IMR-90 (cell line): ENCODE results near the gene CD46.

ENCODE experiments used
- CTCF ChIP-seq: conservative IDR thresholded peaks from 2 replicates; pipeline ENCODE4 v1.5.1; 2012; ENCODE audit warnings: mild to moderate bottlenecking, low read depth, low read length, improper control_type of control experiment
- MAFK ChIP-seq: IDR thresholded peaks from 2 replicates; pipeline ENCODE4 v1.6.1; 2012; ENCODE audit warnings: low read depth, low read length, improper control_type of control experiment
- MXI1 ChIP-seq: IDR thresholded peaks from 2 replicates; pipeline ENCODE4 v1.6.1; 2012; ENCODE audit warnings: low read depth, mild to moderate bottlenecking, low read length, moderate library complexity, borderline replicate concordance
- POLR2A ChIP-seq: IDR thresholded peaks from 2 replicates; pipeline ENCODE4 v1.6.1; 2012; ENCODE audit warnings: mild to moderate bottlenecking, low read depth, low read length
- SMC3 ChIP-seq: fragments of 150-350 bp; IDR thresholded peaks from 2 replicates; pipeline ENCODE4 v1.6.1; 2016; ENCODE audit warnings: low read depth, mild to moderate bottlenecking, antibody characterized with exemption, low read length, moderate library complexity

- TF ChIP-seq CTCF (no peak), SMC3 (no peak), MAFK (no peak), MXI1 (no peak), POLR2A (no peak)
Observed at GRCh38 chr1:207754011-207754410, 2.2 kb downstream of the CD46 start.
